Uterus (tissue), 2 donors: ENCODE measurements around the gene NAB2.

ENCODE experiments used
- POLR2A ChIP-seq, 2 donors: fragments of 450-650 bp; IDR thresholded peaks; one replicate each; pipeline ENCODE4 v1.6.1; 2016; ENCODE audit warnings: antibody characterized with exemption in 2 of 2, mild to moderate bottlenecking in 1 of 2, moderate library complexity in 1 of 2
- TF ChIP-seq, protein P1 (sequence below), 4 experiments: fragments of 200-600 bp in 2 of 4; fragments of 450-650 bp in 2 of 4; sonication (generic) in 2 of 4; IDR thresholded peaks; one replicate each; pipeline ENCODE4 v1.5.1; 2016 to 2019; ENCODE audit warnings: antibody characterized with exemption in 4 of 4, mild to moderate bottlenecking in 2 of 4, moderate library complexity in 1 of 4

GRCh38 chr12:57118711-57119271 lies 29.9 kb downstream of the NAB2 start:
- TF ChIP-seq POLR2A (IDR thresholded peaks at IDR 0.05) = no peak
- TF ChIP-seq, protein P1, sequence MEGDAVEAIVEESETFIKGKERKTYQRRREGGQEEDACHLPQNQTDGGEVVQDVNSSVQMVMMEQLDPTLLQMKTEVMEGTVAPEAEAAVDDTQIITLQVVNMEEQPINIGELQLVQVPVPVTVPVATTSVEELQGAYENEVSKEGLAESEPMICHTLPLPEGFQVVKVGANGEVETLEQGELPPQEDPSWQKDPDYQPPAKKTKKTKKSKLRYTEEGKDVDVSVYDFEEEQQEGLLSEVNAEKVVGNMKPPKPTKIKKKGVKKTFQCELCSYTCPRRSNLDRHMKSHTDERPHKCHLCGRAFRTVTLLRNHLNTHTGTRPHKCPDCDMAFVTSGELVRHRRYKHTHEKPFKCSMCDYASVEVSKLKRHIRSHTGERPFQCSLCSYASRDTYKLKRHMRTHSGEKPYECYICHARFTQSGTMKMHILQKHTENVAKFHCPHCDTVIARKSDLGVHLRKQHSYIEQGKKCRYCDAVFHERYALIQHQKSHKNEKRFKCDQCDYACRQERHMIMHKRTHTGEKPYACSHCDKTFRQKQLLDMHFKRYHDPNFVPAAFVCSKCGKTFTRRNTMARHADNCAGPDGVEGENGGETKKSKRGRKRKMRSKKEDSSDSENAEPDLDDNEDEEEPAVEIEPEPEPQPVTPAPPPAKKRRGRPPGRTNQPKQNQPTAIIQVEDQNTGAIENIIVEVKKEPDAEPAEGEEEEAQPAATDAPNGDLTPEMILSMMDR (IDR thresholded peaks at IDR 0.05) = no peak
